ENCODE results near the gene ARR3.
"Not testable (repeated sequence)": the region's sequence is repeated elsewhere in the genome, so short reads cannot be mapped to it uniquely, and the experiment has no call there.

The ARR3 gene

GRCh38 chrX:70301716-70302115, 33.6 kb downstream of the ARR3 start:
- no peak for TF ChIP-seq CTCF (IDR thresholded peaks at IDR 0.05; ENCODE audit: insufficient read depth, missing control alignments)
- DNase-seq (ENCODE audit: insufficient read length, low spot score): no peak
- no peak for FAIRE-seq

DNA sequence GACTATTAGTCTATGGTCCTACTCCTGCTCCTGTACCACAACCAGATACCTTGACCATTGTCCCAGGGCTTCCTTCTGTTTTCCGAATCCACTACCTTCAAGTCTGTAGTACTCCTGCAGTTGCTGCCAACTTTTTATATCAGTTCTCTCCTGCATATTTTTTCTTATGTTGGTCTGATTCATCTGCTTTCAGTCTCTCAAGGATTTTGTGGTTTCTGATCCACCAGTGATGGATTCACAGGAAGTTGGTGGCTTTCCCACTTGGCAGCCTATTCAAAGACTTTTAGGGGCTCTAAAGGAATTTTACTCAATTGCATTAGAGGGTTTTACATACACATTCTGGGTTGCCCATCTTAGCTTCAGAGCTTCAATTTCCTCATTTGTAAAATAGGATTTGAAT, 45.4 kb downstream of the ARR3 start:
- TF ChIP-seq CTCF (IDR thresholded peaks at IDR 0.05; ENCODE audit: insufficient read depth, missing control alignments): no peak
- FAIRE-seq (no peak), DNase-seq (ENCODE audit: insufficient read length, low spot score) (no peak)

DNA sequence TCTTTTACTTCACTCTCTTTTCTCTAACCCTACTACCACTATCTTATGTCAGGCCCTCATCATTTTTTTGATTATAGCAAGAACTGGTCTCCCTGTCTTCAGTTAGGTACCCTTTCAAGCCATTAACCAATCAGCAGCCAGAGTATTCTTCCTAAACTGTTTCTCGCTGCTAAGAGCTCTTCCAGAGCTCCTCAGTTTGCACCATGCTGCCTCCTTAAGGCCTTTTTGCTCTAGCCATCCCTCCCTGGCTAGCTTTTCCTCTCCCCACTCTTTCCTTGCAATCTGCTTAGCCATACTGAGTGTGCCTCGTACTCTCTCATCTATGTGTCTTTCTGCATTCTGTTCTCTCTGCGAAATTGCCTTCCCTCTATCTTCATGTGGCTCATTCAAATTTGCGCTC, 54.6 kb downstream of the ARR3 start:
- FAIRE-seq: no peak
- TF ChIP-seq CTCF (IDR thresholded peaks at IDR 0.05; ENCODE audit: insufficient read depth, missing control alignments): no peak
- no peak for DNase-seq (ENCODE audit: insufficient read length, low spot score)

DNA sequence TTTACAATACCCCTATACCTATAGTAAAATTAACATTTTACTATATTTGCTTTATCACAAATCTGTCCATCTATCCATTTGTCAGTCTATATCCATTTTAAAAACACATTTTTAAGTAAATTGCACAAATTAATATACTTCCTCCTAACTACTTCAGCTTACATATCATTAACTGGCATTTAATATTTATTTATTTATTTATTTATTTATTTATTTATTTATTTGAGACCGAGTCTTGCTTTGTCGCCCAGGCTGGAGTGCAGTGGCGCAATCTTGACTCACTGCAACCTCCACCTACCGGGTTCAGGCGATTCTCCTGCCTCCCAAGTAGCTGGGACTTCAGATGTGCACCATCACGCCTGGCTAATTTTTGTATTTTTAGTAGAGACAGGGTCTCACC, 55.5 kb downstream of the ARR3 start:
- not testable (repeated sequence) for FAIRE-seq; DNase-seq (ENCODE audit: insufficient read length, low spot score)

DNA sequence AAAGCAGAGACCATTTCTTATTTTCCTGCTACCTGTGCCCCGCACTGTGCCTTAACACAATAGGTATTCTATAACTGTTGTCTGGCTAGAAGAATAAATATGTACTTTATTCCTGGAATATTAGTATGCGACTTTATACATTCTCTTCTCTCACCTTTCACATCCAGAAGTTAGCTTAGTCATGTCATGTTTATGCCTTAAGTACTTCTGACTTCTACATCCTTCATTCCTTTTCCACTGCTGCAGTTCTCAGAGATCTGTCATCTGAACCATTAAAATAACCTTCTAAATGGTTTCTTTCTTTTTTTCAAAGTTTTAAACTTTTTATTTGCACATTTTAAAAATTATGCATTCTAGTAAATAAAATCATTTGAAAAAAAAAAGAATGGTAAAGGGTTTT, 56.2 kb downstream of the ARR3 start:
- no peak for FAIRE-seq
- DNase-seq (ENCODE audit: insufficient read length, low spot score): no peak
- no peak for TF ChIP-seq CTCF (IDR thresholded peaks at IDR 0.05; ENCODE audit: insufficient read depth, missing control alignments)

- FAIRE-seq (no peak), DNase-seq (ENCODE audit: insufficient read length, low spot score) (no peak)
- TF ChIP-seq CTCF (IDR thresholded peaks at IDR 0.05; ENCODE audit: insufficient read depth, missing control alignments): no peak
Observed at GRCh38 chrX:70331161-70331560, 63.0 kb downstream of the ARR3 start.
